Keratinocyte (primary cell): ENCODE results near the gene FMN2. TPM values are rescaled to one million over a fixed set of nuclear protein-coding genes. Genes with fewer than 3 reads are reported as not detected.

Experiments
- DNase-seq: peaks from one replicate; pipeline ENCODE4 v3.0.0-alpha.2; 2011; ENCODE audit warnings: low read depth, missing footprints, low spot score
- FAIRE-seq: peaks from 2 replicates; lab custom pipeline; 2011; peaks lifted over from hg19 to GRCh38; lab: Jason Lieb, UNC
- H2AFZ ChIP-seq: 2 replicates; pipeline ENCODE4 v1.6.0; 2012; ENCODE audit warnings: low read length, control low read depth, inconsistent platforms; ENCODE audit not compliant: control insufficient read depth
- H3K27ac ChIP-seq: 2 replicates; pipeline ENCODE4 v1.5.1; 2011; ENCODE audit warnings: low read length; ENCODE audit not compliant: control insufficient read depth, insufficient read depth
- H3K27me3 ChIP-seq: 3 replicates; pipeline ENCODE4 v1.6.0; 2011; ENCODE audit warnings: low read length; ENCODE audit not compliant: control insufficient read depth, insufficient read depth; ENCODE audit errors: extremely low read depth
- H3K36me3 ChIP-seq, 2 experiments: 2 replicates in 1 of 2; 3 replicates in 1 of 2; pipeline ENCODE4 v1.5.1; 2011; ENCODE audit warnings: low read length in 2 of 2, mild to moderate bottlenecking in 1 of 2; ENCODE audit not compliant: control insufficient read depth in 2 of 2, insufficient read depth in 2 of 2; ENCODE audit errors: extremely low read depth in 1 of 2
- H3K4me1 ChIP-seq: 3 replicates; pipeline ENCODE4 v1.5.1; 2011; ENCODE audit warnings: low read length; ENCODE audit not compliant: control insufficient read depth, insufficient read depth; ENCODE audit errors: extremely low read depth
- H3K4me2 ChIP-seq: 3 replicates; pipeline ENCODE4 v1.6.0; 2011; ENCODE audit warnings: low read depth, low read length; ENCODE audit not compliant: control insufficient read depth, insufficient read depth; ENCODE audit errors: extremely low read depth
- H3K4me3 ChIP-seq, 3 experiments: fragments of 200-600 bp in 1 of 3; sonication (generic) in 1 of 3; 2 replicates in 2 of 3; 3 replicates in 1 of 3; pipeline ENCODE4 v1.5.1; 2011 to 2016; ENCODE audit warnings: low read length in 3 of 3, mild to moderate bottlenecking in 3 of 3, control low read depth in 2 of 3, inconsistent platforms in 1 of 3, low read depth in 1 of 3, mixed read lengths in 1 of 3, mixed run types in 1 of 3, moderate library complexity in 1 of 3; ENCODE audit not compliant: control insufficient read depth in 2 of 3, insufficient read depth in 2 of 3; ENCODE audit errors: extremely low read depth in 1 of 3
- H3K79me2 ChIP-seq: 2 replicates; pipeline ENCODE4 v1.6.0; 2012; ENCODE audit warnings: low read length; ENCODE audit not compliant: control insufficient read depth, insufficient read depth
- H3K9ac ChIP-seq: 3 replicates; pipeline ENCODE4 v1.6.0; 2011; ENCODE audit warnings: low read length; ENCODE audit not compliant: control insufficient read depth, insufficient read depth; ENCODE audit errors: extremely low read depth
- H3K9me1 ChIP-seq: 3 replicates; pipeline ENCODE4 v1.6.0; 2011; ENCODE audit warnings: low read length; ENCODE audit not compliant: control insufficient read depth, insufficient read depth; ENCODE audit errors: extremely low read depth
- H3K9me3 ChIP-seq: 2 replicates; pipeline ENCODE4 v1.5.1; 2012; ENCODE audit warnings: low read depth, low read length; ENCODE audit not compliant: control insufficient read depth
- H4K20me1 ChIP-seq: 3 replicates; pipeline ENCODE4 v1.6.0; 2011; ENCODE audit warnings: low read length; ENCODE audit not compliant: control insufficient read depth, insufficient read depth; ENCODE audit errors: extremely low read depth
- CTCF ChIP-seq, 3 experiments: IDR thresholded peaks in 1 of 3; conservative IDR thresholded peaks in 1 of 3; optimal IDR thresholded peaks in 1 of 3; 2 replicates in 2 of 3; 3 replicates in 1 of 3; pipeline versions ENCODE3 to v1.5.1; 2011; ENCODE audit warnings: low read length in 3 of 3, mild to moderate bottlenecking in 3 of 3, moderate library complexity in 2 of 3, control low read depth in 1 of 3, inconsistent platforms in 1 of 3; ENCODE audit not compliant: insufficient read depth in 2 of 3; ENCODE audit errors: extremely low read depth in 1 of 3
- EZH2 ChIP-seq: IDR thresholded peaks from one replicate; pipeline ENCODE4 v1.6.1; 2012; ENCODE audit warnings: inconsistent platforms, mild to moderate bottlenecking, low read length, moderate library complexity
- dilution Hi-C: fragments of 300-500 bp; cut with MboI; formaldehyde crosslinking; loops from one replicate; pipeline ENCODE4 v1.7.0; 2020; ENCODE audit warnings: low sequenced_read_pairs; ENCODE audit not compliant: extremely low pct_ligation_motif_present
- polyA plus RNA-seq, 5 experiments: library from polyadenylated mRNA; depleted of rRNA in 3 of 5; stranded (reverse) in 3 of 5; stranded (forward) in 1 of 5; unstranded in 1 of 5; fragments of >200 nt; gene quantifications; 1 replicate in 1 of 5; 2 replicates in 3 of 5; 3 replicates in 1 of 5; pipeline versions ENCODE4 v1.2.1 to v1.2.3, GENCODE V29; 2011 to 2012; ENCODE audit warnings: missing spikeins in 2 of 5, low read depth in 1 of 5, low replicate concordance in 1 of 5

FMN2 gene
- polyA plus RNA-seq, 1 donor (not counting 4 experiments of a cell fraction or from before 2014, with no cell fraction given), result not detected

DNA sequence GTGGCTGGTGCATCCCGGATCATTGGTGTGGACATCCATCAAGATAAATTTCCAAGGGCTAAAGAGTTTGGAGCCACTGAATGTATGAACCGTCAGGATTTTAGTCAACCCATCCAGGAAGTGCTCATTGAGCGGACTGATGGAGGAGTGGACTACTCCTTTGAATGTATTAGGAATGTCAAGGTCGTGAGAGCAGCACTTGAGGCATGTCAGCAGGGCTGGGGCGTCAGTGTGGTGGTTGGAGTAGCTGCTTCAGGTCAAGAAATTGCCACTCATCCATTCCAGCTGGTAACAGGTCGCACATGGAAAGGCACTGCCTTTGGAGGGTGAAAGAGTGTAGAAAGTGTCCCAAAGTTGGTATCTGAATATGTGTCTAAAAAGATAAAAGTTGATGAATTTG is 79.1 kb downstream of the FMN2 start:
- no peaks in the 10 kb centered on the region for H3K9me1 ChIP-seq
- H3K27ac ChIP-seq, result no peak overlapping the region
- no peak overlapping the region for H3K4me2 ChIP-seq
- no peaks in the 10 kb centered on the region for H3K4me1 ChIP-seq
- no peak overlapping the region for H3K4me3 ChIP-seq
- H3K9ac ChIP-seq, result no peak overlapping the region
- no peak for DNase-seq
- no peaks in the 10 kb centered on the region for H3K27me3 ChIP-seq
- H3K9me3 ChIP-seq, result no peaks in the 10 kb centered on the region
- H3K79me2 ChIP-seq, result no peaks in the 10 kb centered on the region
- H2AFZ ChIP-seq, result no peak overlapping the region
- dilution Hi-C loops, result no loop called here
- no peaks in the 10 kb centered on the region for H4K20me1 ChIP-seq
- no peak for FAIRE-seq
- no peaks in the 10 kb centered on the region for H3K36me3 ChIP-seq
- no peak for TF ChIP-seq EZH2
- TF ChIP-seq CTCF (optimal IDR thresholded peaks at IDR 0.05 in 1 of 3, IDR thresholded peaks at IDR 0.05 in 1 of 3, conservative IDR thresholded peaks at IDR 0.05 in 1 of 3; ENCODE audit: extremely low read depth in 1 of 3, insufficient read depth in 2 of 3, low read length in 3 of 3), result no peak

- TF ChIP-seq CTCF (optimal IDR thresholded peaks at IDR 0.05 in 1 of 3, IDR thresholded peaks at IDR 0.05 in 1 of 3, conservative IDR thresholded peaks at IDR 0.05 in 1 of 3; ENCODE audit: extremely low read depth in 1 of 3, insufficient read depth in 2 of 3, low read length in 3 of 3), result no peak
- no peak for TF ChIP-seq EZH2
- dilution Hi-C loops, result no loop called here
- H3K79me2 ChIP-seq, result no peaks in the 10 kb centered on the region
Observed at GRCh38 chr1:240171907-240172306, 80.2 kb downstream of the FMN2 start.

More at GRCh38 chr1:240171907-240172306, 80.2 kb downstream of the FMN2 start:
- Histone ChIP-seq H4K20me1 (no peaks in the 10 kb centered on the region), H3K9me3 (no peaks in the 10 kb centered on the region), H2AFZ (no peak overlapping the region), H3K36me3 (no peaks in the 10 kb centered on the region), H3K4me1 (no peaks in the 10 kb centered on the region), H3K4me3 (no peak overlapping the region), H3K27me3 (no peaks in the 10 kb centered on the region), H3K4me2 (no peak overlapping the region), H3K27ac (no peak overlapping the region), H3K9ac (no peak overlapping the region), H3K9me1 (no peaks in the 10 kb centered on the region)
- no peak for FAIRE-seq
- DNase-seq, result no peak
